MCF 10A (cell line): ENCODE measurements around the gene TRPV5. TPM values are rescaled to one million over a fixed set of nuclear protein-coding genes. Genes with fewer than 3 reads are reported as not detected.

ENCODE experiments used
- BruUV-seq: library from RNA; stranded (reverse); fragments of 400-500 nt; replicated peaks from 2 replicates; lab custom pipeline; 2021; lab: Mats Ljungman, UMichigan
- CTCF ChIA-PET: fragments of 300-600 bp; sonication (Branson Sonifier 250); formaldehyde crosslinking; extraction: SDS; loops from one replicate; lab custom pipeline; 2021; ENCODE audit warnings: antibody characterized with exemption, inconsistent platforms; lab: Yijun Ruan, JAX
- POLR2A ChIA-PET: fragments of 300-600, 350-650 bp; sonication (Branson Sonifier 250); formaldehyde crosslinking; extraction: SDS; loops from one replicate; lab custom pipeline; 2020; ENCODE audit warnings: antibody characterized with exemption, inconsistent platforms; lab: Yijun Ruan, JAX
- DNase-seq: peaks from one replicate; pipeline ENCODE4 v3.0.0-alpha.2; 2018; ENCODE audit not compliant: unreplicated experiment
- H3K27ac Mint-ChIP-seq: one replicate; pipeline ENCODE4 v1.8.0; 2022; ENCODE audit warnings: mild to moderate bottlenecking, low read depth, mixed read lengths; ENCODE audit not compliant: unreplicated experiment
- H3K27me3 Mint-ChIP-seq: one replicate; pipeline ENCODE4 v1.8.0; 2022; ENCODE audit warnings: mixed read lengths; ENCODE audit not compliant: insufficient read depth, unreplicated experiment
- H3K36me3 Mint-ChIP-seq: one replicate; pipeline ENCODE4 v1.8.0; 2022; ENCODE audit warnings: mild to moderate bottlenecking, moderate library complexity, mixed read lengths; ENCODE audit not compliant: insufficient read depth, unreplicated experiment
- H3K4me1 Mint-ChIP-seq: one replicate; pipeline ENCODE4 v1.8.0; 2022; ENCODE audit warnings: mixed read lengths; ENCODE audit not compliant: insufficient read depth, unreplicated experiment
- H3K4me3 Mint-ChIP-seq: one replicate; pipeline ENCODE4 v1.8.0; 2022; ENCODE audit warnings: mild to moderate bottlenecking, moderate library complexity, mixed read lengths; ENCODE audit not compliant: unreplicated experiment
- H3K9me3 Mint-ChIP-seq: one replicate; pipeline ENCODE4 v1.8.0; 2022; ENCODE audit warnings: mixed read lengths; ENCODE audit not compliant: unreplicated experiment
- intact Hi-C: fragments of 100-400 bp; cut with micrococcal nuclease; formaldehyde crosslinking; loops from 2 replicates; pipeline ENCODE4 v1.14.1; 2022
- total RNA-seq: library from RNA; stranded (reverse); gene quantifications from 2 replicates; pipeline ENCODE4 v1.2.3, GENCODE V29; 2022
- TF ChIP-seq, protein P1 (sequence below): fragments of 200-600 bp; IDR thresholded peaks from one replicate; pipeline ENCODE4 v1.8.0; 2022; ENCODE audit warnings: antibody characterized with exemption, mild to moderate bottlenecking; ENCODE audit not compliant: unreplicated experiment

TRPV5 gene
- total RNA-seq, 1 experiment from 2014 or later = not detected

DNA sequence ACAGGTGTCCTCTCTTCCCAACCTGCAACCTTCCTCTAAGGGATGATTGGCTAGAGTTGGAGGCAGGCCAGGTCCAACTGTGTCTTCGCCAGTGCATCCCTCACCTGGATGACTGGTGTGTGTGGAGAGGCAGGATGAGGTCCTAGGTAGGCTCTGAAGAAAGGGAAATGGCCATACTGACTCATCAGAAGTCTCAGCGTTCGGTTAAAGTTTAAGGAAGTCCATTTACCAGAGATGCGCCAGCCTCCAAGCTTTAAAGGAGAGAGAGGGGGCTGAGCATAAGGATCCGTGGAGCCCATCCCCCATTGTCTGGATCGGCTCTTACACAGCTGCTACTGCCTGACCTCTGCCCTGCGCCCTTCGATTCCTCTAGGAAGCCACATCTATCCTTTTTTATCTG is 24.2 kb upstream of the TRPV5 start:
- peaks cover 42% of the 10 kb centered on the region for H3K27me3 Mint-ChIP-seq
- intact Hi-C loops = no loop called here
- H3K4me1 Mint-ChIP-seq = no peaks in the 10 kb centered on the region
- no peak overlapping the region for H3K27ac Mint-ChIP-seq
- BruUV-seq = no TSS peak
- H3K4me3 Mint-ChIP-seq = no peak overlapping the region
- DNase-seq = peak; percentile 26
- CTCF ChIA-PET = interaction anchor here (0.7 to 1.0 kb wide), 3 partner anchors 24 to 258 kb away, joined by 3 to 4 read pairs (median 3); partner anchors contain the start of gene TRPV5
- peaks cover 30% of the 10 kb centered on the region for H3K9me3 Mint-ChIP-seq
- H3K36me3 Mint-ChIP-seq = no peaks in the 10 kb centered on the region
- POLR2A ChIA-PET = interaction anchor here (0.8 to 1.2 kb wide), 2 partner anchors 24 to 25 kb away, joined by 3 read pairs; partner anchors contain the start of gene TRPV5
- TF ChIP-seq, protein P1, sequence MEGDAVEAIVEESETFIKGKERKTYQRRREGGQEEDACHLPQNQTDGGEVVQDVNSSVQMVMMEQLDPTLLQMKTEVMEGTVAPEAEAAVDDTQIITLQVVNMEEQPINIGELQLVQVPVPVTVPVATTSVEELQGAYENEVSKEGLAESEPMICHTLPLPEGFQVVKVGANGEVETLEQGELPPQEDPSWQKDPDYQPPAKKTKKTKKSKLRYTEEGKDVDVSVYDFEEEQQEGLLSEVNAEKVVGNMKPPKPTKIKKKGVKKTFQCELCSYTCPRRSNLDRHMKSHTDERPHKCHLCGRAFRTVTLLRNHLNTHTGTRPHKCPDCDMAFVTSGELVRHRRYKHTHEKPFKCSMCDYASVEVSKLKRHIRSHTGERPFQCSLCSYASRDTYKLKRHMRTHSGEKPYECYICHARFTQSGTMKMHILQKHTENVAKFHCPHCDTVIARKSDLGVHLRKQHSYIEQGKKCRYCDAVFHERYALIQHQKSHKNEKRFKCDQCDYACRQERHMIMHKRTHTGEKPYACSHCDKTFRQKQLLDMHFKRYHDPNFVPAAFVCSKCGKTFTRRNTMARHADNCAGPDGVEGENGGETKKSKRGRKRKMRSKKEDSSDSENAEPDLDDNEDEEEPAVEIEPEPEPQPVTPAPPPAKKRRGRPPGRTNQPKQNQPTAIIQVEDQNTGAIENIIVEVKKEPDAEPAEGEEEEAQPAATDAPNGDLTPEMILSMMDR = no peak

GRCh38 chr7:142956951-142957623 is 23.5 kb upstream of the TRPV5 start:
- H3K27ac Mint-ChIP-seq = no peak overlapping the region
- TF ChIP-seq, protein P1 = no peak
- peak; percentile 56 for DNase-seq
- H3K27me3 Mint-ChIP-seq = peaks cover 43% of the 10 kb centered on the region
- no peak overlapping the region for H3K4me3 Mint-ChIP-seq
- no peaks in the 10 kb centered on the region for H3K36me3 Mint-ChIP-seq
- H3K9me3 Mint-ChIP-seq = peaks cover 30% of the 10 kb centered on the region
- no peaks in the 10 kb centered on the region for H3K4me1 Mint-ChIP-seq
- CTCF ChIA-PET = interaction anchor here (0.5 to 1.0 kb wide), 5 partner anchors 23 to 103 kb away, joined by 3 read pairs; partner anchors contain the start of gene TRPV5
- intact Hi-C loops = no loop called here
- no TSS peak for BruUV-seq
- POLR2A ChIA-PET = interaction anchor here (0.8 to 1.2 kb wide), 2 partner anchors 23 to 25 kb away, joined by 3 read pairs; partner anchors contain the start of gene TRPV5

DNA sequence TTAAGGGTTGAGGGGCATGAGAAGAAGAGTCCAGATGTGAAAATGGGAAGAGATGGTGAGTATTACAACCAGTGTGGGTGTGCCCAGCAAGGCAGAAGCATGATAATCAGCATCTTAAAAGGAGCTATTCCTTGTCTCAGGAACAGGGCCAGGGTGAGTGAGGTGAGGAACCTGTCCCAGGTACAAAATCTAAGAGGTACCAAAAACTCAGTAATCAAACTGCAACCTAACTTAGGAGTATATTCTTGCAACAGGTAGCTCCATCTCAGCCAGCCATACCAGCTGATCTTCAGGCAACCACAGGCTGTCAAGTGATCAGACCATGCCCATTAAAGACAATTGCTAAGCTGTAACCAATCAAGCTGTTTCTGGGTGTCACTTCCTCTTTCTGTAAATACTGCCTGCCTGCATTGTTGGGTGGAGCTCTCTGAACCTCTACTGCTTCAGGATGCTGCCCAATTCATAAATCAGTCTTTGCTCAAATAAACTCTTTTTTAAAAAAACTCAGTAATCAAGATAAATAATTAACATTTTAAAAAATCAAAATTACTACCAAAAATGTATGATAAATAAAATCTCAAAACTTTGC is 21.2 kb upstream of the TRPV5 start:
- ChIA-PET POLR2A (no interaction called here), CTCF (no interaction called here)
- TF ChIP-seq, protein P1 = no peak
- Mint-ChIP-seq H3K9me3 (peaks cover 30% of the 10 kb centered on the region), H3K4me3 (no peak overlapping the region), H3K36me3 (no peaks in the 10 kb centered on the region), H3K27me3 (peaks cover 39% of the 10 kb centered on the region), H3K27ac (no peak overlapping the region), H3K4me1 (no peaks in the 10 kb centered on the region)
- DNase-seq = no peak
- BruUV-seq = no TSS peak
- intact Hi-C loops = no loop called here

- H3K27ac Mint-ChIP-seq = no peak overlapping the region
- DNase-seq = no peak
- no peak overlapping the region for H3K4me3 Mint-ChIP-seq
- peaks cover 18% of the 10 kb centered on the region for H3K9me3 Mint-ChIP-seq
- intact Hi-C loops = no loop called here
- H3K36me3 Mint-ChIP-seq = no peaks in the 10 kb centered on the region
- TF ChIP-seq, protein P1 = no peak
- H3K4me1 Mint-ChIP-seq = no peaks in the 10 kb centered on the region
- POLR2A ChIA-PET = no interaction called here
- CTCF ChIA-PET = interaction anchor here (2.4 kb wide), 1 partner anchor 52 kb away, joined by 7 read pairs; no protein-coding TSS in a partner anchor
- H3K27me3 Mint-ChIP-seq = peaks cover 41% of the 10 kb centered on the region
- no TSS peak for BruUV-seq
Measured at GRCh38 chr7:142950235-142950634, 16.7 kb upstream of the TRPV5 start.
